GOT3 (cell line): ENCODE measurements around the gene CELA2A.
"Not testable (repeated sequence)": the region's sequence is repeated elsewhere in the genome, so short reads cannot be mapped to it uniquely, and the experiment has no call there.

Experiments
- DNase-seq: peaks from one replicate; lab custom pipeline; 2025; ENCODE audit warnings: mixed read lengths; lab: John Stamatoyannopoulos, UW

The CELA2A gene

GRCh38 chr1:15468145-15468544 is 11.6 kb downstream of the CELA2A start:
- DNase-seq, result no peak

- no peak for DNase-seq
Observed at GRCh38 chr1:15469361-15469760, 12.8 kb downstream of the CELA2A start.

DNA sequence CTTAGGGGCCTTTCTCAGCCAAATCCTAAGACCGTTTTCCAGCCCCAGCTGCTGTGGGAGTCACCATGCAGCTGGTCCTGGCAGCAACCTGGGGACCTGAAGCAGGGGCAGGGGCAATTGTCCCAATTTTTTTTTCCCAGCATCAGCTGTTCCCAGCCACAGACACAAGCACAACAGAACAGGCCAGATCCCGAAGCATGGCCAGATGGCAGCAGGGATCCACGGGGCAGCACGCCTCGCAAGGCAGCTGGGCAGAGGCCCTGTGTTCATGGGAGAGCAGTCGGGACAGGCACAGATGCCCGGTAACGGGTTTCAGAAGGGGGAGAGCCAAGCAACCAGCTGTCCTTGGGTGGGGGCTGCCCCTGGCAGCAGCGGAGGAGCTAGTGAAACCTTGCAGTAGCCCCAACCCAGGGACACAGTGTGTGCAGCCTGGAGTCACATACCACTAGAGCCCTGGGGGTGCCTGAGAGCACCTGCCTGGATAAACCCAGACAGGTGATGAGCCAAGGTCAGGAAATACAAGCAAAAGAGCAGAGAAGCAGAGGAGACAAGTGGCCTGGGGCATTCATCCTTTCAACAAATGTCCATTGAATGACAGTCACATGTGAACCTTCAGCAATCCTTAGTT is 13.4 kb downstream of the CELA2A start:
- not testable (repeated sequence) for DNase-seq

DNA sequence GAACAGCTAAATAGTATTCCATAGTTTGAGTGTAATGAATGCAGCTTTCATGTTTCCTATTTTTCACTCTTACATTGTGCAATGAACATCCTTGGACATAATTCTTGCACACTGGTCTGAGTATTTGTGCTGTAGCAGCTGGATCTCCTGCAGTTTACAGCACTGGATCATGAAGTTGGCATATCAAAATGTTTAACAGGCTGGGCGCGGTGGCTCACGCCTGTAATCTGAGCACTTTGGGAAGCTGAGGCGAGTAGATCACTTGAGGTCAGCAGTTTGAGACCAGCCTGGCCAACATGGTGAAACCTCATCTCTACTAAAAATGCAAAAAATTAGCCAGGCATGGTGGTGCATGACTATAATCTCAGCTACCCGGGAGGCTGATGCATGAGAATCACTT is 14.5 kb downstream of the CELA2A start:
- DNase-seq, result not testable (repeated sequence)

- DNase-seq, result not testable (repeated sequence)
Observed at GRCh38 chr1:15471723-15472122, 15.2 kb downstream of the CELA2A start.

- no peak for DNase-seq
Observed at GRCh38 chr1:15472587-15472986, 16.1 kb downstream of the CELA2A start.

GRCh38 chr1:15475752-15476314 is 19.3 kb downstream of the CELA2A start, which contains the start of gene CELA2B:
Gene CELA2B (plus strand): TSS chr1:15476104. CDS start chr1:15476126, 22 bp downstream.
- DNase-seq, result no peak

DNA sequence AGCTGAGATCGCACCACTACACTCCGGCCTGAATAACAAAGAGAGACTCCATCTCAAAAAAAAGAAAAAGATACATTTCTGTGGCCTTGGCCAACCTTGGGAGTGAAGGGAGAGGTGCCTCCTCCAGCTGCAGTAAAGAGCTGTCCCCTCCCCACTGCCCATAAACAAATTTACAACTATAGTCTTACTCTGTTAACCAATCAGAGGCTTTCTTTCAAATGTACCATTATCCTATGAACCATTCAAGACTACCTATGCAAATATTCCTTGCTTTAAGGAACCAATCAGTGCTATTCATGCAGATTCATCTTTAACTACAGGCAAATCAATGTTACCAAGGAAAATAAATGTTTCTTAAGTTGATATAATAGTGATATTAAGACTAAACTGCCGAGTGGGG is 20.4 kb downstream of the CELA2A start:
- DNase-seq, result no peak

DNA sequence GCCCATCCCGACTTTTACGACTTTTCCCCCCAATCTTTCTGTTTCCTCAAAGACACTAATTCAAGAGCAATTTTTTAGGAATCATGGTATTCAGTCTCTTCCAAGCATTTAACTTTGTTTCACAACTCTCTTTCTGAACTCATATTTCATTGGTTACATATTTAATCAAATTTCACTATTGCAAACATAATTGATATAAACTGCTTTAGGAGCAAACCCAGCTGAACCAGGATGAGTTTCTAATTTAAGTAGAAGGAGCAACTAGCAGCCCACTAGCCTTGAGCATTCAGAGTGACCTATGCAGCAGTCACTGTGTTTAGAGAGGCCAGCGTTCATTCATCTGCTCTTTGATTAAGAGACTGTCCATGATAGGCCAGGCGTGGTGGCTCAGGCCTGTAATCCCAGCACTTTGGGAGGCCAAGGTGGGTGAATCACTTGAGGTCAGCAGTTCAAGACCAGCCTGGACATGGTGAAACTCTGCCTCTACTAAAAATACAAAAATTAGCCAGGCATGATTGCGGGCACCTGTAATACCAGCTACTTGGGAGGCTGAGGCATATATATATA is 21.2 kb downstream of the CELA2A start:
- DNase-seq, result no peak

- DNase-seq, result no peak
Observed at GRCh38 chr1:15479654-15480347, 23.3 kb downstream of the CELA2A start.

GRCh38 chr1:15482455-15482854 is 25.9 kb downstream of the CELA2A start:
- not testable (repeated sequence) for DNase-seq

- not testable (repeated sequence) for DNase-seq
Observed at GRCh38 chr1:15482983-15483543, 26.5 kb downstream of the CELA2A start.

- DNase-seq, result no peak
Observed at GRCh38 chr1:15483971-15484370, 27.4 kb downstream of the CELA2A start.

- DNase-seq, result not testable (repeated sequence)
Observed at GRCh38 chr1:15484443-15484842, 27.9 kb downstream of the CELA2A start.

- no peak for DNase-seq
Observed at GRCh38 chr1:15485636-15486035, 29.1 kb downstream of the CELA2A start.

DNA sequence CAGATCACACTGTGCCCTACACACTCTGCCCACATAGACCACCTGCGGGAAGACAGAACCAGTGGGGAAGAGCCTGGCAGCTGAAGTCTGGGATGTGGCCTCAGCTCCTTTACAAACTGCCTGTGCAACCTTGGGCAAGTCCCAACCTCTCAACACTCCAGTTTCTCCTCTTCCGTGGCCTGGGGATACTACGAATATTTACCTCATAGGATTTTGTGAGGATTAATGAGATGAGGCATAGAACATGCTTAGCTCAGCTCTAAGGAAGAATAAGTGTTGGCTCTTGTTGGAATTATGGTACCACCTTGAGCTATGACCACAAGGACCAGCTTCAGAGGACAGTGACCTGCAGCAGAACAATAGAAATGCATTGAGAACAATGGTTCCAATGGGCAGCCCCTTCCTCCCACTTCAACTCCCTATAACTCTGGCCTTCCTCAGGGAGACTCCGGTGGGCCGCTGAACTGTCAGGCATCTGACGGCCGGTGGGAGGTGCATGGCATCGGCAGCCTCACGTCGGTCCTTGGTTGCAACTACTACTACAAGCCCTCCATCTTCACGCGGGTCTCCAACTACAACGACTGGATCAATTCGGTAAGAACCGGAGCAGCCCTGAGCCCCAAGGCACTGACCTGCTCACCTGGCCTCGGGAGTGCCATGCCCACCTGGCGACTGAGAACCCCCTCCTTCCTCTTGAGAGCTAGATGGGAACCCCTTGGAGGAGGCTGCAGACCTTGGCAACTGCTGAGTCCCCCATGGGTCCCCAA is 30.5 kb downstream of the CELA2A start:
- DNase-seq, result not testable (repeated sequence)

- DNase-seq, result no peak
Observed at GRCh38 chr1:15488371-15488770, 31.8 kb downstream of the CELA2A start.

GRCh38 chr1:15489052-15489736 is 32.7 kb downstream of the CELA2A start:
- DNase-seq, result no peak

- DNase-seq, result not testable (repeated sequence)
Observed at GRCh38 chr1:15491010-15491409, 34.5 kb downstream of the CELA2A start.

- DNase-seq, result no peak
Observed at GRCh38 chr1:15492596-15492995, 36.1 kb downstream of the CELA2A start.

GRCh38 chr1:15493869-15494390 is 37.4 kb downstream of the CELA2A start:
- no peak for DNase-seq
